Measurements from ENCODE around the gene KDM1B.

The KDM1B gene

GRCh38 chr6:18132346-18132745 lies 22.9 kb upstream of the KDM1B start:
- H3K9me3 Mint-ChIP-seq: no peaks in the 10 kb centered on the region
- H3K36me3 Mint-ChIP-seq (ENCODE audit: low read depth): peaks cover 11% of the 10 kb centered on the region
- no peak overlapping the region for H3K27ac Mint-ChIP-seq
- H3K4me1 Mint-ChIP-seq: no peaks in the 10 kb centered on the region
- DNase-seq: no peak
- no peak for TF ChIP-seq CTCF (IDR thresholded peaks at IDR 0.05)
- H3K27me3 Mint-ChIP-seq (ENCODE audit: low read depth, poor library complexity): peaks cover 8% of the 10 kb centered on the region
- no peak overlapping the region for H3K4me3 Mint-ChIP-seq

- peaks cover 21% of the 10 kb centered on the region for H3K36me3 Mint-ChIP-seq (ENCODE audit: low read depth)
These were observed 20.1 kb upstream of the KDM1B start for GRCh38 chr6:18135171-18135570.

GRCh38 chr6:18136260-18136659 lies 19.0 kb upstream of the KDM1B start:
- no peak for TF ChIP-seq CTCF (IDR thresholded peaks at IDR 0.05)
- Mint-ChIP-seq H3K9me3 (no peaks in the 10 kb centered on the region), H3K4me3 (no peak overlapping the region), H3K4me1 (no peaks in the 10 kb centered on the region), H3K36me3 (ENCODE audit: low read depth) (peaks cover 29% of the 10 kb centered on the region), H3K27ac (no peak overlapping the region), H3K27me3 (ENCODE audit: low read depth, poor library complexity) (peaks cover 2% of the 10 kb centered on the region)
- no peak for DNase-seq

More at GRCh38 chr6:18135171-18135570, 20.1 kb upstream of the KDM1B start:
- Mint-ChIP-seq H3K9me3 (no peaks in the 10 kb centered on the region), H3K27me3 (ENCODE audit: low read depth, poor library complexity) (peaks cover 2% of the 10 kb centered on the region), H3K4me3 (no peak overlapping the region), H3K27ac (no peak overlapping the region), H3K4me1 (no peaks in the 10 kb centered on the region)
- TF ChIP-seq CTCF (IDR thresholded peaks at IDR 0.05): no peak
- DNase-seq: no peak

GRCh38 chr6:18138906-18139305 lies 16.3 kb upstream of the KDM1B start:
- TF ChIP-seq CTCF (IDR thresholded peaks at IDR 0.05): no peak
- H3K27me3 Mint-ChIP-seq (ENCODE audit: low read depth, poor library complexity): peaks cover 2% of the 10 kb centered on the region
- H3K4me1 Mint-ChIP-seq: peaks cover 16% of the 10 kb centered on the region
- H3K36me3 Mint-ChIP-seq (ENCODE audit: low read depth): peaks cover 40% of the 10 kb centered on the region
- H3K4me3 Mint-ChIP-seq: no peak overlapping the region
- no peak for DNase-seq
- H3K27ac Mint-ChIP-seq: no peak overlapping the region
- H3K9me3 Mint-ChIP-seq: no peaks in the 10 kb centered on the region

GRCh38 chr6:18139935-18140621 lies 15.1 kb upstream of the KDM1B start:
- Mint-ChIP-seq H3K27me3 (ENCODE audit: low read depth, poor library complexity) (no peaks in the 10 kb centered on the region), H3K27ac (no peak overlapping the region), H3K9me3 (no peaks in the 10 kb centered on the region), H3K36me3 (ENCODE audit: low read depth) (peaks cover 40% of the 10 kb centered on the region), H3K4me3 (no peak overlapping the region), H3K4me1 (peaks cover 16% of the 10 kb centered on the region)
- no peak for TF ChIP-seq CTCF (IDR thresholded peaks at IDR 0.05)
- no peak for DNase-seq

All from nephron progenitor cell (in vitro differentiated cells).